ENCODE measurements around the gene PTBP2. TPM values are rescaled to one million over a fixed set of nuclear protein-coding genes. Genes with fewer than 3 reads are reported as not detected.

The PTBP2 gene, protein sequence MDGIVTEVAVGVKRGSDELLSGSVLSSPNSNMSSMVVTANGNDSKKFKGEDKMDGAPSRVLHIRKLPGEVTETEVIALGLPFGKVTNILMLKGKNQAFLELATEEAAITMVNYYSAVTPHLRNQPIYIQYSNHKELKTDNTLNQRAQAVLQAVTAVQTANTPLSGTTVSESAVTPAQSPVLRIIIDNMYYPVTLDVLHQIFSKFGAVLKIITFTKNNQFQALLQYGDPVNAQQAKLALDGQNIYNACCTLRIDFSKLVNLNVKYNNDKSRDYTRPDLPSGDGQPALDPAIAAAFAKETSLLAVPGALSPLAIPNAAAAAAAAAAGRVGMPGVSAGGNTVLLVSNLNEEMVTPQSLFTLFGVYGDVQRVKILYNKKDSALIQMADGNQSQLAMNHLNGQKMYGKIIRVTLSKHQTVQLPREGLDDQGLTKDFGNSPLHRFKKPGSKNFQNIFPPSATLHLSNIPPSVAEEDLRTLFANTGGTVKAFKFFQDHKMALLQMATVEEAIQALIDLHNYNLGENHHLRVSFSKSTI
- 50.0 TPM for total RNA-seq

GRCh38 chr1:96721416-96722160, at the start of gene PTBP2:
Gene PTBP2 (plus strand): TSS chr1:96721784. CDS start chr1:96721865, 81 bp downstream.
- DNase-seq (ENCODE audit: low spot score): peak; percentile 83

DNA sequence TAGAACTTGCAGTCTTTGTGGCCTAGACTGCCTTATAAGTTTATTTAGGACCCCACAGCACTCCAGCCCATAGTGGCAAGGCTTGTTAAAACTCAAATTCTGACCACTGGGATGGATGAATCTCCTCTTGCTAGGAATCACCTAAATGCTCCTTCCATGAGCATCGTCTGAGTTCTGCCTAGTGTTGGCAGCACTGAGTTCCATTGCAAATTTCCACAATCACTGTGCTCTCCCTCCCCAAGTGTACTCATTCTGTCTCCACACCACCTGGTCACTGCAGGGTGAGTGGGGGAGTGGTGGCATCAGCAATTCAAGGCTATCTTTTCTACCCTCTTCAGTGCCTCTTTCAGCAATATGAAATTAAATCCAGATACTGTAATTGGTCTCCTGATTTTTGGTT, 46.7 kb upstream of the PTBP2 start:
- DNase-seq (ENCODE audit: low spot score): no peak

- no peak for DNase-seq (ENCODE audit: low spot score)
Measured at GRCh38 chr1:96682056-96682455, 39.5 kb upstream of the PTBP2 start.

DNA sequence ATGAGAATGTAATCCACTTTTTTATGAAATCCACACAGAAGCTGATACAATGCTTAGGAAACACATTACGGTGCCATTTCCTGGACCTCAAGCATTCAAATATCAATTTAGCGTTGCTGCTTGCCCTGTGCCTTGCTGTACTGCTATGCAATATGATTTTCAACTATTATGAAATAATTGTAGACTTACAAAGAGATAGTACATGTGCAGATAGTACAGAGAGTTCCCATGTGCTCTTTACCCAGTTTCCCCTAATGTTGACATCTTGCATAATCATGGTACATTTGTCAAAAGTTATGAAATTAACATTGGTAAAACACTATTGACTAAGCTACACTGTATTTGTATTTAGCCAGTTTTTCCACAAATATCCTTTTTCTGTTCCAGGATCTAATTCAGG, 37.7 kb upstream of the PTBP2 start:
- no peak for DNase-seq (ENCODE audit: low spot score)

- DNase-seq (ENCODE audit: low spot score): no peak
Measured at GRCh38 chr1:96684744-96685143, 36.8 kb upstream of the PTBP2 start.

DNA sequence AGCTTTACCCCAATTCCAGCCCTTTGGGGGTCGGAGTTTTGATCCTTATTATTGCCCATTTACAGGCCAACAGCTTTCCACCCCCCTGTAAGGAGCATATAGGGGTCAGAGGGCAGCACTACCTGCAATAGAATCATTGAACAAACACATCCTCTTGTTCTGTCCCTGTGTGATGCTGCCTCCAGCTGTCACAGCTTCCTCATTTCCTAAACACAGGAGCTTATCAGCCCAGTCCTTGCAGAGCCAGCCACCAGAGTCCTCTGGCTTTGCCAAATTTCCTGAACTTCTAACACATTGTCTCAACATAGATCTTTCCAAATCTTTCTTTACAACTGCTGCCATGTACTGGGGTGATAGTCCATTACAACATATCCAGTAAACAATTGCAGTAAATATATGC, 32.8 kb upstream of the PTBP2 start:
- DNase-seq (ENCODE audit: low spot score): no peak

DNA sequence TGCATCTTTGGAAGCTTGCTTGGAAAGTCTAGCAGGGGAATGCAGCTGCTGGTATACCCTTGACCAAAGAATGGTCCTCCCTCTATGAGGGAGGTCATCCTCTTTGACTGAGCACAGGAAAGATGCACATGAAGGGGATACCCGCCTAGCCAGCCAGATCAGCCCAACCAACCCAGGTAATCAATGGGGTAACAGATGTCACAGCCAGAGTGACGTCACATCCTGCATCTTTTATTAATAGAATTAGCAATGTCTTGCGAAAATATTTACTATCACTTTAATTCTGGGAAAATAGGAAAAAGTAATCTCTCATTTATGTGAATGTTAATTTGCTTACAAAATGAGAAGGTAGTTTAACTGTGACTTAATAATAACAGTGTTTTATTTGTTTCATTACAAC, 25.6 kb upstream of the PTBP2 start:
- no peak for DNase-seq (ENCODE audit: low spot score)

DNA sequence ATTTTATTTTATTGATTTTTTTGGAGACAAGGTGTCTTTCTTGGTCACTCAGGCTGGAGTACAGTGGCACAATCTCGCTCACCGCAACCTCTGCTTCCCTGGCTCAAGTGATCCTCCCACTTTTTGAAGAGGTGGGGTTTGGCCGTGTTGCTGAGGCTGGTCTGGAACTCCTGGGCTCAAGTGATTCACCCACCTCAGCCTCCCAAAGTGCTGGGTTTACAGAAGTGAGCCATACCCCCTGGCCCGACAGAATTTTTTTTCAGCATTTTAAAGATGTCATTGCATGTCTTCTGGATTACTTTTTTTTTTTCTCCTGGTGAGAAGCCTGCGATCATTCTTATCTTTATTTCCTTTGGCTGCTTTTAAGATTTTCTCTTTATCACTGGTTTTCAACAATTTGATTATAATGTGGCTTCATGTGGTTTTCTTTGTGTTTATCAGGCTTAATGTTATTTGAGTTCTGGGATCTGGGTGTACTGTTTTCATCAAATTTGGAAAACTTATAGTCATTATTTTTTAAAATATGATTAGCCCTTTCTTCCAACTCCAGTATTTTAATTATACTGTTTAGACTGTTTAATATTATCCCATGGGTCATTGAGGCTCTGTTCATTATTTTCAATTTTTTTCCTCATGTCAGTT, 23.1 kb upstream of the PTBP2 start:
- no peak for DNase-seq (ENCODE audit: low spot score)

GRCh38 chr1:96703186-96703585, 18.4 kb upstream of the PTBP2 start:
- no peak for DNase-seq (ENCODE audit: low spot score)

DNA sequence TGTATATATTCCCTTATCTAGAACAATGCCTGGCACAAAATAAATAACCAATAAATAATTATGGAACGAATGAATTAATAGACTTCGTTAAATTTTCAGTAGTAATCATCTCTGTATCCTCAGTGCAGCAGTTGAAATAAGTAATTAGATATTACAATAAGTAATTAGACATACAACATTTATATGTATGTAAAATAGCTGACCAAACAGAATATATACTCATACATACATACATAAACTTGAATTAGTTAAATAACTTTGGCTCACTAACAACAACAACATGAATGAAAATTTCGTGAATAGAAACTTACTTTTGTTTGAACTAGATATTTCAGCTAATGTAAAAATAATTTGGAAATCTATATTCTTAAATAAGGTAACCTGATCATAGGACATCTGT, 14.6 kb upstream of the PTBP2 start:
- DNase-seq (ENCODE audit: low spot score): no peak

- no peak for DNase-seq (ENCODE audit: low spot score)
Measured at GRCh38 chr1:96708482-96708881, 13.1 kb upstream of the PTBP2 start.

- DNase-seq (ENCODE audit: low spot score): no peak
Measured at GRCh38 chr1:96710708-96711477, 10.7 kb upstream of the PTBP2 start.

- no peak for DNase-seq (ENCODE audit: low spot score)
Measured at GRCh38 chr1:96713649-96714048, 7.9 kb upstream of the PTBP2 start.

GRCh38 chr1:96714881-96715280, 6.7 kb upstream of the PTBP2 start:
- no peak for DNase-seq (ENCODE audit: low spot score)

GRCh38 chr1:96715482-96715881, 6.1 kb upstream of the PTBP2 start:
- DNase-seq (ENCODE audit: low spot score): no peak

DNA sequence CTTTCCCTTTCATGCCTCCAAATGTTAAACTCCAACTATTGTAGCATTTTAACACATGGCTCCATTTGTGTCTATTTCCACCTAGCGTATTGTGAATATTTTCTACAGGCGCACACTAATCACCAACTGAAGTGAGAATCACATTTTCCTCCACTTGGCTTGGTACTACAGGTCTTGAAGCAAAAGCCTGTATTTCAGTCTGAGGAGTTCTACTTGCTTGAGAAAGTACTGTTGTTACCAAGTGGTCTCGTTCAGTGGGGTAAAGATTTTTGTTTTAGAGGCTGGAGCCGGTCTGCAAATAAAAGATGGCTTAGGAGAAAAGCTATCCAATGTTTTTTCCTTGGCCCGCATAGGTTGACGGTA, 550 bp upstream of the PTBP2 start:
- no peak for DNase-seq (ENCODE audit: low spot score)

- DNase-seq (ENCODE audit: low spot score): peak; percentile 59
Measured at GRCh38 chr1:96722161-96722922, 758 bp downstream of the PTBP2 start.

- DNase-seq (ENCODE audit: low spot score): no peak
Measured at GRCh38 chr1:96722958-96723357, 1.4 kb downstream of the PTBP2 start.

DNA sequence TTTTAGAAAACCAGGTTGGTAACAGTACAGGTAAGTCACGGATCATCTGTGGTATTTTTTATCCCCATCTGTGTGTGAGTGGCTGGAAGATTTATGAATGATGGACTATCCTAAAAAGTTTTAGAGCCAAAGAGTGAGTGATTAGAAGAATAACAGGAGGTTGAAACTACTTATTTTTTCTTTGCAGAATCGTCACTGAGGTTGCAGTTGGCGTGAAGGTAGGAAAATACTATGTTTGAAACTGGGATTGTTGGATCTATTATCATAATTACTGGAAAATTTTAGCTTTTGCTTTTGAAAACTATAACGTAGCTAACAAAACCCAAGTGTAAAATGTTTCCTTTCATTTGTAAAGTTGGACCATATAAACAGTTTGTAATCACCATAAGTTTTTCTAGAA, 1.8 kb downstream of the PTBP2 start:
- DNase-seq (ENCODE audit: low spot score): no peak

DNA sequence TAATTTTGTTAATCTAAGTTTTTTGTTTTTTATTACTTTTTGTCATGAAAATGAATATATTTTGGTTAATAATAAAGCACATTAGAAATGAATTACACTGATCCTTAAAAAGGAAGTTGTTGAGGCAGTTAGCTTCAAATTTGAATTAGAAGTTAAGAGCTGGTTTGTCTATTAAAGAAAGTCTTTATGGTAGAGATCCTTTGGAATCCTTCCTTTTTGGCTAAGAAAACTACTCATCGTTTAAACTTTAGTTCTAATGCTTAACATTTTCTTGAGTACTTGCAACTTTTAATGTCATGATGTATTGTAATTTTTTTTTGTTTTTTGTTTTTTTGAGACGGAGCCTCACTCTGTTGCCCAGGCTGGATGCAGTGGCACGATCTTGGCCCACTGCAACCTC, 2.4 kb downstream of the PTBP2 start:
- no peak for DNase-seq (ENCODE audit: low spot score)

- DNase-seq (ENCODE audit: low spot score): no peak
Measured at GRCh38 chr1:96727860-96728259, 6.3 kb downstream of the PTBP2 start.

Measured in ureter (tissue), 1 donor.